IMR-90 (cell line): ENCODE data around the gene AAK1. TPM values are rescaled to one million over a fixed set of nuclear protein-coding genes. Genes with fewer than 3 reads are reported as not detected.

Experiments used
- ATAC-seq: fragments of 200-7000 bp; cut with Tn5 transposase; 2 replicates; pipeline ENCODE4 v1.9.1; 2020; ENCODE audit warnings: low read depth, mild to moderate bottlenecking, moderate library complexity
- BruUV-seq: library from RNA; stranded (reverse); fragments of 400-500 nt; replicated peaks from 2 replicates; lab custom pipeline; 2021; lab: Mats Ljungman, UMichigan
- CTCF ChIA-PET: fragments of 300-600 bp; formaldehyde crosslinking; extraction: SDS; loops from one replicate; lab custom pipeline; 2021; ENCODE audit warnings: antibody characterized with exemption; lab: Yijun Ruan, JAX
- POLR2A ChIA-PET: fragments of 300-600 bp; sonication (Branson Sonifier 250); formaldehyde crosslinking; loops from one replicate; lab custom pipeline; 2022; ENCODE audit warnings: antibody characterized with exemption; ENCODE audit not compliant: unreplicated experiment; lab: Charles Lee
- DNase-seq: peaks from one replicate; pipeline ENCODE4 v3.0.0; 2013
- H2AFZ ChIP-seq: replicated peaks from 2 replicates; pipeline ENCODE3; 2013; ENCODE audit warnings: low read length, mild to moderate bottlenecking; ENCODE audit not compliant: poor library complexity
- H2AK5ac ChIP-seq: 2 replicates; pipeline ENCODE4 v1.6.1; 2013; ENCODE audit warnings: low read depth, low read length, inconsistent platforms
- H2AK9ac ChIP-seq: replicated peaks from 2 replicates; pipeline ENCODE3; 2013; ENCODE audit warnings: mild to moderate bottlenecking, low read depth, low read length, moderate library complexity; ENCODE audit not compliant: poor library complexity
- H2BK120ac ChIP-seq: 2 replicates; pipeline ENCODE4 v1.6.1; 2013; ENCODE audit warnings: low read depth, low read length, inconsistent platforms
- H2BK15ac ChIP-seq: 3 replicates; pipeline ENCODE4 v1.6.1; 2013; ENCODE audit warnings: low read depth, low read length, inconsistent platforms
- H2BK20ac ChIP-seq: 2 replicates; pipeline ENCODE4 v1.6.1; 2013; ENCODE audit warnings: low read depth, mild to moderate bottlenecking, inconsistent platforms, low read length, moderate library complexity
- H2BK5ac ChIP-seq: 2 replicates; pipeline ENCODE4 v1.6.1; 2013; ENCODE audit warnings: mild to moderate bottlenecking, low read depth, low read length, inconsistent platforms; ENCODE audit not compliant: poor library complexity, severe bottlenecking
- H3K14ac ChIP-seq: replicated peaks from 2 replicates; pipeline ENCODE4 v1.6.1; 2013; ENCODE audit warnings: low read depth, low read length, inconsistent platforms
- H3K18ac ChIP-seq: 2 replicates; pipeline ENCODE4 v1.6.1; 2013; ENCODE audit warnings: low read depth, low read length, control low read depth
- H3K23ac ChIP-seq: 2 replicates; pipeline ENCODE4 v1.6.1; 2013; ENCODE audit warnings: low read depth, low read length, inconsistent platforms
- H3K27ac ChIP-seq: 2 replicates; pipeline ENCODE4 v1.5.1; 2013; ENCODE audit warnings: mild to moderate bottlenecking, control low read depth, low read length; ENCODE audit not compliant: insufficient read depth
- H3K27me3 ChIP-seq: 2 replicates; pipeline ENCODE4 v1.6.1; 2013; ENCODE audit warnings: low read length; ENCODE audit not compliant: control insufficient read depth, insufficient read depth
- H3K36me3 ChIP-seq: 2 replicates; pipeline ENCODE4 v1.6.1; 2013; ENCODE audit warnings: low read length, mixed read lengths; ENCODE audit not compliant: control insufficient read depth, insufficient read depth
- H3K4ac ChIP-seq: 2 replicates; pipeline ENCODE4 v1.6.1; 2013; ENCODE audit warnings: low read depth, low read length, inconsistent platforms
- H3K4me1 ChIP-seq: 2 replicates; pipeline ENCODE4 v1.6.1; 2013; ENCODE audit warnings: low read length, mixed read lengths; ENCODE audit not compliant: control insufficient read depth, insufficient read depth
- H3K4me2 ChIP-seq: 2 replicates; pipeline ENCODE4 v1.6.1; 2013; ENCODE audit warnings: low read depth, mild to moderate bottlenecking, control low read depth, low read length, moderate library complexity
- H3K4me3 ChIP-seq: 2 replicates; pipeline ENCODE4 v1.5.1; 2013; ENCODE audit warnings: low read depth, mild to moderate bottlenecking, control low read depth, low read length, moderate library complexity; ENCODE audit not compliant: insufficient read depth
- H3K56ac ChIP-seq: 2 replicates; pipeline ENCODE4 v1.6.1; 2013; ENCODE audit warnings: low read length, inconsistent platforms; ENCODE audit not compliant: insufficient read depth; ENCODE audit errors: extremely low read depth
- H3K79me1 ChIP-seq, 2 experiments: 2 replicates each; pipeline ENCODE4 v1.6.1; 2013; ENCODE audit warnings: low read length in 2 of 2, inconsistent platforms in 1 of 2, low read depth in 1 of 2
- H3K9ac ChIP-seq: 2 replicates; pipeline ENCODE4 v1.6.1; 2013; ENCODE audit warnings: low read depth, low read length, control low read depth
- H3K9me1 ChIP-seq: 2 replicates; pipeline ENCODE4 v1.6.1; 2013; ENCODE audit warnings: low read length, inconsistent platforms; ENCODE audit not compliant: insufficient read depth
- H3K9me3 ChIP-seq: 2 replicates; pipeline ENCODE4 v1.6.1; 2013; ENCODE audit warnings: low read length; ENCODE audit not compliant: control insufficient read depth, insufficient read depth
- H4K20me1 ChIP-seq: 2 replicates; pipeline ENCODE4 v1.6.1; 2013; ENCODE audit warnings: low read length, inconsistent platforms; ENCODE audit not compliant: insufficient read depth
- H4K5ac ChIP-seq: 2 replicates; pipeline ENCODE4 v1.6.1; 2013; ENCODE audit warnings: mild to moderate bottlenecking, low read depth, low read length, control low read depth
- H4K8ac ChIP-seq, 2 experiments: 2 replicates each; pipeline ENCODE4 v1.6.1; 2013; ENCODE audit warnings: low read depth in 2 of 2, low read length in 2 of 2, control low read depth in 1 of 2, inconsistent platforms in 1 of 2
- H4K91ac ChIP-seq: 2 replicates; pipeline ENCODE4 v1.6.1; 2013; ENCODE audit warnings: low read depth, low read length, inconsistent platforms; ENCODE audit not compliant: insufficient read depth
- BHLHE40 ChIP-seq: fragments of 150-350 bp; IDR thresholded peaks from 2 replicates; pipeline ENCODE4 v1.6.1; 2016; ENCODE audit warnings: mild to moderate bottlenecking, low read depth, low read length
- CHD1 ChIP-seq: IDR thresholded peaks from 2 replicates; pipeline ENCODE4 v1.6.1; 2012; ENCODE audit warnings: low read depth, low read length, improper control_type of control experiment
- NFE2L2 ChIP-seq: fragments of 150-350 bp; IDR thresholded peaks from 2 replicates; pipeline ENCODE4 v1.6.1; 2016; ENCODE audit warnings: low read depth, mild to moderate bottlenecking, low read length
- POLR2A ChIP-seq: IDR thresholded peaks from 2 replicates; pipeline ENCODE4 v1.6.1; 2012; ENCODE audit warnings: mild to moderate bottlenecking, low read depth, low read length
- RAD21 ChIP-seq: IDR thresholded peaks from 2 replicates; pipeline ENCODE4 v1.6.1; 2012; ENCODE audit warnings: low read length, improper control_type of control experiment
- RCOR1 ChIP-seq: IDR thresholded peaks from 2 replicates; pipeline ENCODE4 v1.6.1; 2012; ENCODE audit warnings: mild to moderate bottlenecking, low read length, improper control_type of control experiment; ENCODE audit not compliant: insufficient replicate concordance
- SMC3 ChIP-seq: fragments of 150-350 bp; IDR thresholded peaks from 2 replicates; pipeline ENCODE4 v1.6.1; 2016; ENCODE audit warnings: low read depth, mild to moderate bottlenecking, antibody characterized with exemption, low read length, moderate library complexity
- USF2 ChIP-seq: fragments of 150-350 bp; IDR thresholded peaks from 2 replicates; pipeline ENCODE4 v1.6.1; 2017; ENCODE audit warnings: mild to moderate bottlenecking, antibody characterized with exemption, low read length, low read depth
- WGBS, 2 experiments: methylation state at CpG; one replicate each; pipeline versions ENCODE4 v1.1.5 to v1.1.7; 2013; ENCODE audit warnings: missing lambda C conversion rate in 2 of 2; ENCODE audit not compliant: insufficient read length in 1 of 2; ENCODE audit errors: extremely low coverage in 2 of 2; 5-methylcytosine and 5-hydroxymethylcytosine counted together
- dilution Hi-C: fragments of 300-500 bp; cut with HindIII; formaldehyde crosslinking; loops from one replicate; pipeline ENCODE4 v1.14.3; 2018; ENCODE audit warnings: low sequenced_read_pairs; ENCODE audit not compliant: unreplicated experiment
- in situ Hi-C: fragments of 300-500 bp; cut with MboI; formaldehyde crosslinking; loops from 3 replicates; pipeline ENCODE4 v1.14.3; 2019; ENCODE audit warnings: low sequenced_read_pairs, inconsistent platforms, mixed read lengths
- intact Hi-C: fragments of 100-400 bp; cut with micrococcal nuclease; formaldehyde crosslinking; loops from 2 replicates; pipeline ENCODE4 v1.10.0; 2022
- polyA plus RNA-seq, 3 experiments: library from polyadenylated mRNA; depleted of rRNA; stranded (reverse); fragments of >200 nt; gene quantifications; 2 replicates each; pipeline ENCODE4 v1.2.3, GENCODE V29; 2012; ENCODE audit warnings: low replicate concordance in 1 of 3
- total RNA-seq: library from RNA; depleted of rRNA; stranded (reverse); fragments of >200 nt; gene quantifications from 2 replicates; pipeline ENCODE4 v1.2.3, GENCODE V29; 2012

AAK1 gene
- total and polyA plus RNA-seq, 2 of the 4 experiments (the other 2 are of a cell fraction) = 21.9 to 26.5 TPM

DNA sequence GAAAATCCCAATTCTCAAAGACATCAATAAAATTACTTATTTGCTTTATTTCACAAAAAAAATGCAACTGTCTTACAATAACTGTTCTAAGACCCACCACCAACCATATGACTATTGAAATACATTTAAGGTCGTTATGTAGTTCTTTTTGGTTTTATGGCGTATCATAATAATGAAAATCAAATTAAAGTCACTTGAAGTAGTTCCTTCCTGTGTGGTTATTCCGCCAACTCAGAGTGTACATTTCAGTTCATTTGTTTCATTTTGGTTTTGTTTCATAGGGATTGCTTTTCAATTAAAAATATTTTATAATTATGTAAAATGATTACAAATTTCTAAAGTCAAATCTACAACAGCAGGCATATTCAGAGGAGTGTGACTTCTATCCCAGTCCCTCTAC lies 45.9 kb upstream of the AAK1 start:
- ATAC-seq = no peak
- Histone ChIP-seq H2AK9ac (no peak overlapping the region), H2BK5ac (no peak overlapping the region), H3K4me1 (peaks cover 16% of the 10 kb centered on the region), H3K27me3 (no peaks in the 10 kb centered on the region), H4K20me1 (no peaks in the 10 kb centered on the region), H3K23ac (no peak overlapping the region), H2BK15ac (no peak overlapping the region), H3K9ac (no peak overlapping the region), H3K27ac (no peak overlapping the region), H4K91ac (no peak overlapping the region), H3K56ac (no peak overlapping the region), H2AK5ac (no peak overlapping the region), H3K79me1 (peaks cover 4 to 15% of the 10 kb centered on the region in 2 experiments; a peak in 2 of 4 replicates), H3K36me3 (no peaks in the 10 kb centered on the region), H3K14ac (no peak overlapping the region), H3K9me1 (peaks cover 18% of the 10 kb centered on the region), H3K9me3 (no peaks in the 10 kb centered on the region), H4K5ac (no peak overlapping the region), H2BK120ac (no peak overlapping the region), H2AFZ (no peak overlapping the region), H3K4ac (no peak overlapping the region), H3K4me2 (no peak overlapping the region), H3K18ac (no peak overlapping the region), H3K4me3 (no peak overlapping the region), H4K8ac (no peak overlapping the region), H2BK20ac (no peak overlapping the region)
- no CpG with 5 or more reads among the region's 3 CpGs for WGBS, 2 experiments
- DNase-seq = no peak
- in situ Hi-C loops (no loop called here), dilution Hi-C loops (no loop called here), intact Hi-C loops (no loop called here)
- CTCF ChIA-PET = no interaction called here
- no TSS peak for BruUV-seq
- POLR2A ChIA-PET = no interaction called here
- TF ChIP-seq RAD21 (no peak), NFE2L2 (no peak), BHLHE40 (no peak), USF2 (no peak), SMC3 (no peak), POLR2A (no peak), RCOR1 (no peak), CHD1 (no peak)
